IPS-15b (cell line): Measurements from ENCODE around the gene EML1.

Experiments
- H3K27me3 ChIP-seq: one replicate; pipeline ENCODE4 v1.6.1; 2013; ENCODE audit warnings: low read length; ENCODE audit not compliant: control insufficient read depth, insufficient read depth
- H3K36me3 ChIP-seq: one replicate; pipeline ENCODE4 v1.6.1; 2013; ENCODE audit warnings: low read length; ENCODE audit not compliant: control insufficient read depth, insufficient read depth
- H3K4me1 ChIP-seq: one replicate; pipeline ENCODE4 v1.6.1; 2013; ENCODE audit warnings: mild to moderate bottlenecking, low read length; ENCODE audit not compliant: control insufficient read depth, insufficient read depth
- H3K4me3 ChIP-seq: one replicate; pipeline ENCODE4 v1.5.1; 2013; ENCODE audit warnings: low read depth, low read length
- H3K9ac ChIP-seq: one replicate; pipeline ENCODE4 v1.6.1; 2013; ENCODE audit warnings: low read depth, mild to moderate bottlenecking, low read length
- H3K9me3 ChIP-seq: one replicate; pipeline ENCODE4 v1.6.1; 2013; ENCODE audit warnings: mild to moderate bottlenecking, low read length; ENCODE audit not compliant: control insufficient read depth, insufficient read depth

The EML1 gene, protein sequence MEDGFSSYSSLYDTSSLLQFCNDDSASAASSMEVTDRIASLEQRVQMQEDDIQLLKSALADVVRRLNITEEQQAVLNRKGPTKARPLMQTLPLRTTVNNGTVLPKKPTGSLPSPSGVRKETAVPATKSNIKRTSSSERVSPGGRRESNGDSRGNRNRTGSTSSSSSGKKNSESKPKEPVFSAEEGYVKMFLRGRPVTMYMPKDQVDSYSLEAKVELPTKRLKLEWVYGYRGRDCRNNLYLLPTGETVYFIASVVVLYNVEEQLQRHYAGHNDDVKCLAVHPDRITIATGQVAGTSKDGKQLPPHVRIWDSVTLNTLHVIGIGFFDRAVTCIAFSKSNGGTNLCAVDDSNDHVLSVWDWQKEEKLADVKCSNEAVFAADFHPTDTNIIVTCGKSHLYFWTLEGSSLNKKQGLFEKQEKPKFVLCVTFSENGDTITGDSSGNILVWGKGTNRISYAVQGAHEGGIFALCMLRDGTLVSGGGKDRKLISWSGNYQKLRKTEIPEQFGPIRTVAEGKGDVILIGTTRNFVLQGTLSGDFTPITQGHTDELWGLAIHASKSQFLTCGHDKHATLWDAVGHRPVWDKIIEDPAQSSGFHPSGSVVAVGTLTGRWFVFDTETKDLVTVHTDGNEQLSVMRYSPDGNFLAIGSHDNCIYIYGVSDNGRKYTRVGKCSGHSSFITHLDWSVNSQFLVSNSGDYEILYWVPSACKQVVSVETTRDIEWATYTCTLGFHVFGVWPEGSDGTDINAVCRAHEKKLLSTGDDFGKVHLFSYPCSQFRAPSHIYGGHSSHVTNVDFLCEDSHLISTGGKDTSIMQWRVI

DNA sequence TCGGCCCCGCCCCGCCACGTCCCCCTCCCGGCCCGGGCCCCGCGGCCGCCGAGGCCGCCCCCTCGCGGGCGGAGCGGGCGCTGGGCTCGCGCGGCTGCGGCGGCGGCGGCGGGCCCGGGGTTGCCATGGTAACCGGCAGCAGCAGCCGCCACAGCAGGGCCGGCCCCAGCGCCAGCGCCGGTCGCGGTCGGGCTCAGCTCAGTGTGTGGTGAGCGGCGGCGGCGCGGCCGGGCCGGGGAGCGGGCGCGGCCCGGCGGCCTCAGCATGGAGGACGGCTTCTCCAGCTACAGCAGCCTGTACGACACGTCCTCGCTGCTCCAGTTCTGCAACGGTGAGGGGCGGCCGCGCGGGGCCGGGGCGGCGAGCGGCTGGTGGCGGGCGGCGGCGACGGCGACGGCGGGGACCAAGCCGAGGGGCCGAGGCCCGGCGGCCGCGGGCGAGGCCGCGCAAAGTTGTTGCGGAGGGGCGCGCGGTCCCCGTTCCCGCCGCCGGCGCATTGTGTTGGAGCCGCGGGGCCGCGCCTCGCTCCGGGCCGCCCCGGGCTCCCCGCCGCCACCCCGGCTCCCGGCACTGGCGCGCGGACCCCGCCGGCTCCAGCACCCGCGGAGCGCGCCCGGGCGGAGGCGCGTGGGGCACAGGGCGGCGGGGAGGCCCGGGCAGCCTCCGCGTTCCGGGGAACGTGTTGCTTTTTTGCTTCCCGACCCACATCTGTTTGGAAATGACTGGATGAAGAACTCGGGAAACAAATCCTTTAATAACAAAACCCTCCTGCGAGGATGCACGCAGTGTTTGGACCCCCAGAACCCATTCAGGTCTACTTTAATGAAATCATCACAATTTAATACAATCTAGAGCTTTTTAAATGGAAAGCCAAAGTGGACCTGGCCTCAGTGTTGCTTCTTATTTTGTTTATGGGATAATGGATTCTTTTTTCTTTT is at the start of gene EML1:
EML1 (plus strand) TSS at position 201 of the 938 bp plus-strand sequence; CDS start at position 265, 64 bp downstream.
- Histone ChIP-seq H3K9ac (no peak within 1 kb of the TSS), H3K4me3 (peak within 1 kb of the TSS; percentile 60), H3K27me3 (peaks cover 9% of the 10 kb centered on the region), H3K9me3 (no peaks in the 10 kb centered on the region), H3K4me1 (peaks cover 5% of the 10 kb centered on the region), H3K36me3 (no peaks in the 10 kb centered on the region)

DNA sequence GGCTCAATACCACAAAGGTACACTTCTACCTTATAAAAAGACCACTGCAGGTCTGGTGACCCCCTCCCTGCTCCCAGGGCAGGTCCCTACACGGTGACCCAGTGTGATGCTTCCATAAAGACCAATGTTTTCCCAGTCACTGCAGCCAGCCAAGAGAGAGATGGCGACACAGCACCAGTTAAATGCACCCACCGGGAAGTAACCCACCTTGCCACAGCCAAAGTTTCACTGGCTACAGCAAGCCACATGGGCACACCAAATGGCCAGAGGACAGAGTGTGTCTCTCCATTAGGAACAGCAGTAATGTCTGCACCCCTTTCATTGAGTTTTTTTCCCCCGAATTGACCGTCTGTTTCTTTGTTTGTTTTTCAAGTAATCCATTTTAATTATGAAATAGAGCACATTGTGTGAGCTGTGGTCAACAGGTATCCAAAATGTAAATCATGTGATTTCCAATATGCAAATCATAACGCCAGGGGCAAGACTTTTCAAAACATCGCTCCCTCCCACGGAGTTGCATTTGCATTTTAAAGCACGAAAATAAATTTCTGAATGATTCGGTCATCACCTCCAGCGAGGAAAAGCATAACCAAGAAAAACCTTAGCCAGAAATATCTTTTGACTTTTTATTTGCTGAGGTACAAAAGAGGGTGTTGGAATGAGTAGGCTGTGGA is 48.9 kb upstream of the EML1 start:
- H3K9me3 ChIP-seq: no peaks in the 10 kb centered on the region
- no peaks in the 10 kb centered on the region for H3K27me3 ChIP-seq
- no peaks in the 10 kb centered on the region for H3K36me3 ChIP-seq
- peaks cover 12% of the 10 kb centered on the region for H3K4me1 ChIP-seq
- H3K9ac ChIP-seq: no peak overlapping the region
- H3K4me3 ChIP-seq: no peak overlapping the region

DNA sequence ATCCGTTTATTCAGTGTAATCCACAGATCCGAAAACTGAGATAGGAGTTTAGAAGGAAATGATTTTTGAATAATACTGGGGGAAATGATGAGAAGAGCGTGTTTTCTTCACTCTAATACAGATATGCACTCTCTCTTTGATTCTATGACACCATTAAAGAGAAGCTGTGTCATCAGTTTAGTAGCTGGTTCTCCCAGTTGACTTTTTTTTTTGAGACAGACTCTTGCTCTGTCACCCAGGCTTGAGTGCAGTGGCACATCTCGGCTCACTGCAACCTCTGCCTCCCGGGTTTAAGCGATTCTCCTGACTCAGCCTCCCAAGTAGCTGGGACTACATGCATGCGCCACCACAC is 48.4 kb upstream of the EML1 start:
- no peaks in the 10 kb centered on the region for H3K9me3 ChIP-seq
- no peaks in the 10 kb centered on the region for H3K27me3 ChIP-seq
- H3K36me3 ChIP-seq: no peaks in the 10 kb centered on the region
- peaks cover 12% of the 10 kb centered on the region for H3K4me1 ChIP-seq
- H3K4me3 ChIP-seq: no peak overlapping the region
- H3K9ac ChIP-seq: no peak overlapping the region

DNA sequence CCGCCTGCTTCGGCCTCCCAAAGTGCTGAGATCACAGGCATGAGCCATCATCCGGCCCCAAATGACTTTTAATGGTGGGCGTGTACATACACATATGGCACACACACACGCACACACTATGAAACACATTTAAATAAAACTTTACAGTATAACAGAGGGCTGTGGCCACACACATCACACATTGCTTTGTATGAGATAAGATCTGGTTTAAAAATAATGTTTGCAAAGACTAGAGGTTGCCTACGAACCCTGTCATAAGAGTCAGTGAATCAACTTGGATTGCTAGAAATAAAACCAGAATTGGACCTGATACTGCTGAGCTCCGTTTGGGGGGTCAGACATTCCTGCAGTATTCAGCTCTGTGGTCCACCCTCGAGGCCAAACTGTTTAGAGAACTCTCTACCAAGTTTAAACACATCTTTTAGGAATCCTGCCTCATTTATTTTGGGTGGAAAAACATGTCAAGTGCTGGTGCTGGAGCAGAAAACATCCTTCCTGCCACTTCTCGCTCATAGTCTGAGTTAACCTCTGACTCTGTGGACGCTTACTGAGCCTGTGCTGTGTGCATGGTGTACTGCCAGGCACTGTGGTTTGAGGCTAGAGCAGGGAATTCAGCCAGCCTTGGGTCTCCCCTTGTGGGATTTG is 47.8 kb upstream of the EML1 start:
- H3K9me3 ChIP-seq: no peaks in the 10 kb centered on the region
- H3K4me3 ChIP-seq: no peak overlapping the region
- H3K36me3 ChIP-seq: no peaks in the 10 kb centered on the region
- no peak overlapping the region for H3K9ac ChIP-seq
- H3K4me1 ChIP-seq: peaks cover 12% of the 10 kb centered on the region
- H3K27me3 ChIP-seq: no peaks in the 10 kb centered on the region

DNA sequence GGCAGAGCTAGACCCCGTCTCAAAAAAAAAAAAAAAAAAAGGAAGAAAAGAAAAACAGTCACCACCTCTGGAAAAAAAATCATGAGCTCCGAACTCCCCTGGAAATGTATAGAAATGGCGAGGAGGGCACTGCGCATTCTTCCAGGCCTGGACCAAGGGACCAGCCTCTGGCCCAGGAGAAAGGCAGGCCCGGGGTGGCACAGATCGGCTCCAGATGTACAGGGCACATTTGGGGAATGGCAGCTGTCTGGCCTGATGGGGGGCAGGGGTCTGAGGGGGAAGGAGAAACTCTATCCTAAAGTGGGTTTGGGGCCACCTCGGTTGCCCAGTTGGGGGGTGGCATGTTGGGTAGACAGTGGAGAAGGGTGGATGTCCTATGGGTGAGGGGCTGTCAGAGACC is 46.0 kb upstream of the EML1 start:
- Histone ChIP-seq H3K9ac (no peak overlapping the region), H3K4me1 (peaks cover 12% of the 10 kb centered on the region), H3K36me3 (no peaks in the 10 kb centered on the region), H3K4me3 (no peak overlapping the region), H3K27me3 (no peaks in the 10 kb centered on the region), H3K9me3 (no peaks in the 10 kb centered on the region)

DNA sequence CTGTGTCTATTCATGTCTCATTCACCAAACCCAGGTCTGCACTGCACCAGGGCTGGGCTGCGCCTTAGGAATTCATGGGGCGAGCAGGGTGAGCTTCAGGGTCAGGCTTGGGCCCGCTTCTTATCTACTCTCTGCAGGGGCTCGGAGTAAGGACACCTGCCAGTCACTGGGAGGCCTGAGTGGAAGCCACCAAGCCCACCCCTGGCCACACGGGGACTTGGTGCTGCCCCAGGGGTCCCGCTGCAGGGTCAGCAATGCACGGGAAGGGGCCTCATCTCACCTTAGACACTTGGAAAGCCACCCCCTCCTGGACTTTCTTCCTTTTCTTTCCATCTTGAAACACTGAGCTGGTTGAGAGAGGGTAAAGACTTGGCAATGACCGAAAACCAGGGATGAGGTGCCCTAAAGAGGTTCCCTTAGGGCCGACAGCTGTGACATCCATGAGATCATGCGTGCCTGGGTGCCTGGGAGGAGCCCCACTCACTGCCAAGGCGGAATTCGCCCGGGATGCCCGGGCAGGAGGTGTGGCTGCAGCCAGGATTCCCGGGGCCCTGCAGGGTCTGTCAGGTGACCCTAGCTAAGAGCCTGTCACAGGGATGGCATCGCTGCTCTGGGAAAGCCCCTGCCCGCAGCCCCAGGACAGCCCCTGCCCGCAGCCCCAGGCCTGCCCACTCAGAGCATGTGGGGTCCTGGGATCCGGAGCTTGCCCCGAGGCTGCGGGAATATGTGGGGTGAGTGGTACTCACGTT is 45.5 kb upstream of the EML1 start:
- Histone ChIP-seq H3K9ac (no peak overlapping the region), H3K9me3 (no peaks in the 10 kb centered on the region), H3K4me3 (no peak overlapping the region), H3K4me1 (peaks cover 16% of the 10 kb centered on the region), H3K27me3 (no peaks in the 10 kb centered on the region), H3K36me3 (no peaks in the 10 kb centered on the region)

DNA sequence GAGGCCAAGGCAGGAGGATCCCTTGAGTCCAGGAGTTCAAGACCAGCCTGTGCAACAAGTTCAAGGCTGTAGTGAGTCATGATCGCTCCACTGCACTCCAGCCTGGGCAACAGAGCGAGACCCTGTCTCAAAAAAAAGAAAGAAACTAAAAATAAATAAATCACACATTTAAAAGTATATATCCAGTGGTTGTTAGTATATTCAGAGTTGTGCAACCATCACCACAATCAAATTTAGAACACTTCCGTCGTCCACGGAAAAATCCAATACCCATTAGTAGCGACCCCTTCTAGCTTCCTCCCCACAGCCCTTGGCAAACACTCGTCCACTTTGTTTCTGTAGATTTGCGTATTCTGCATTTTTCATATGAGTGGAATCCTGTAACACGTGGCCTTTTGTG is 44.7 kb upstream of the EML1 start:
- H3K9me3 ChIP-seq: no peaks in the 10 kb centered on the region
- H3K27me3 ChIP-seq: no peaks in the 10 kb centered on the region
- H3K36me3 ChIP-seq: no peaks in the 10 kb centered on the region
- H3K4me1 ChIP-seq: peaks cover 17% of the 10 kb centered on the region
- no peak overlapping the region for H3K9ac ChIP-seq
- no peak overlapping the region for H3K4me3 ChIP-seq

DNA sequence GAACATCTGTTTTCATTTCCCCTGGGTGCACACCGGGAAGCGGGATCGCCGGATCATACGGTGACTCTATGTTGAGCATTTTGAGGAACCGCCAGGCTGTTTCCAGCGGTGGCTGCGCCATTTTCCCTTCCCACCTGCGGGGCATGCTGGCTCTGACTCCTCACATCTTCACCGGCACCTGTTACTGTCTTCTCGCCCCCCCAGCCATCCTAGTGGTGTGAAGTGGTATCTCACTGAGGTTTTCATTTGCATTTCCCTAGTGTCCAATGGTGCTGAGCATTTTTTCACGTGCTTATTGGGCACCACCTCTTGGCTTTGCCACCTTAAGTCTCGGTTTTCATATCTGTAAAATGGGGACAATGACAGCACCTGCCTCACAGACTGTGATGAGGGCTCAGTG is 44.1 kb upstream of the EML1 start:
- Histone ChIP-seq H3K4me1 (peaks cover 11% of the 10 kb centered on the region), H3K27me3 (no peaks in the 10 kb centered on the region), H3K36me3 (no peaks in the 10 kb centered on the region), H3K4me3 (no peak overlapping the region), H3K9ac (no peak overlapping the region), H3K9me3 (no peaks in the 10 kb centered on the region)

DNA sequence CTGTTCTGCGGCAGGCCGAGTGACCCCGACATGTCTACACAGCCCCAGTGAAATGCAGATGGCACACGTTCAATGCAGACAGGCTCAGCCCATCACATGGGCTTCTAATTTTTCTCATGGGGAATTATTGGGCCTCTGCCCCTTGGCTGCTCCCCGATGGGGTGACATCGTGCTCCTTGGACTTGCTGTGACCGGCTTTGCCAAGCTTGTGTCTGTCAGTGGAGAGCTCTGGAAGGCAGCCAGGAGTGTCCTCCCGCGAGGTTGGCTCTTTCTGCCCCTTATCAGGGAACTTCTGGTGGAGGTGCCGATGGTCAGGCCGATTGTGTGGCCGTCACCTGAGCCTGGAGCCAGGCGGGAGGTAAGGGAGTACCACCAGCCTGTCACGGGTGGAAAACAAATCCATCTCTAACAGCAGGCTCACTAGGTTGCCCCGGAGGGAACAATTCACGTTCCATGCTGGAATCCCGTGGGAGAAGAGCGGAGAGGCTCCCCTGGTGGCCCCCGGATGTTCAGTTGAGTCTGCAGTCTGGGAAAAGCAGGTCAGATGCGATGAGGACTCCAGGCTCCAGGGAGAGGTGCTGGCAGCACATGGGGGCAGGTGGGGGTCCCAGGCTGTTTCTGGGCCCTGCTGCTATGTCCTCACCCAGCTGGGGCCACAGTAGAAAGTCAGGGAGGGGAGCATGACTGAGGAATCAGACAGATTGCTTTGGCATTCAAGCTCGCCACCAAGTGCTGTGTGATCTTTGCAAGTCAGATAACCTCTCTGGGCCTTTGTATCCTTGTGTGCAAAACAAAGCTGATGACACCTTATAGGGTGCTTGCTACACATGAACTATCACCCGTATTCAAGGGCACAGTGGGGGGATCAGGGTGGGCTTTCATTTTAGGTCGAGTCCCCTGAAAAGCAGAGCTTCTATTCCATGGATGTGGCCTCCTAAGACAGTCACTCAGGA is 43.2 kb upstream of the EML1 start:
- H3K36me3 ChIP-seq: no peaks in the 10 kb centered on the region
- no peaks in the 10 kb centered on the region for H3K9me3 ChIP-seq
- no peak overlapping the region for H3K9ac ChIP-seq
- no peak overlapping the region for H3K4me3 ChIP-seq
- no peaks in the 10 kb centered on the region for H3K27me3 ChIP-seq
- peaks cover 4% of the 10 kb centered on the region for H3K4me1 ChIP-seq
